Adrenal gland (tissue), 12 donors: Measurements from ENCODE around the gene MYO1E. TPM values are rescaled to one million over a fixed set of nuclear protein-coding genes. Genes with fewer than 3 reads are reported as not detected.

Source experiments
- DNase-seq, 7 donors: peaks; one replicate each; pipeline ENCODE4 v3.0.0-alpha.2; 2019 to 2020
- H3K27ac ChIP-seq, 5 donors: fragments of 200-600 bp; sonication (generic) in 4 of 5; 1 replicate in 3 of 5; 2 replicates in 2 of 5; pipeline versions ENCODE4 v1.5.1 to v1.8.0; 2016 to 2020; ENCODE audit warnings: mild to moderate bottlenecking in 1 of 5
- H3K27me3 ChIP-seq: fragments of 200-600 bp; 2 replicates; pipeline ENCODE4 v1.8.0; 2021
- H3K36me3 ChIP-seq, 2 donors: fragments of 200-600 bp; replicated peaks in 1 of 2; 1 replicate in 1 of 2; 2 replicates in 1 of 2; pipeline versions ENCODE4 v1.5.1 to v1.8.0; 2018 to 2022
- H3K4me1 ChIP-seq, 2 donors: fragments of 200-600 bp; replicated peaks in 1 of 2; 1 replicate in 1 of 2; 2 replicates in 1 of 2; pipeline versions ENCODE4 v1.5.1 to v1.8.0; 2018 to 2021
- H3K4me3 ChIP-seq, 4 donors: fragments of 200-600 bp; sonication (generic) in 3 of 4; one replicate each; pipeline ENCODE4 v1.5.1; 2016 to 2018
- H3K9me3 ChIP-seq, 3 donors: fragments of 200-600 bp; sonication (generic) in 1 of 3; replicated peaks in 1 of 3; 1 replicate in 2 of 3; 2 replicates in 1 of 3; pipeline versions ENCODE4 v1.5.1 to v1.8.0; 2016 to 2021
- CTCF ChIP-seq, 6 experiments: fragments of 450-650 bp in 4 of 6; fragments of 200-600 bp in 2 of 6; sonication (generic) in 1 of 6; IDR thresholded peaks; 1 replicate in 5 of 6; 2 replicates in 1 of 6; pipeline versions ENCODE4 v1.5.1 to v1.8.0; 2016 to 2021; ENCODE audit warnings: antibody characterized with exemption in 6 of 6, mild to moderate bottlenecking in 2 of 6, moderate library complexity in 1 of 6
- POLR2A ChIP-seq, 2 donors: fragments of 450-650 bp; IDR thresholded peaks; one replicate each; pipeline ENCODE4 v1.6.1; 2017; ENCODE audit warnings: antibody characterized with exemption in 2 of 2, mild to moderate bottlenecking in 2 of 2, moderate library complexity in 1 of 2
- WGBS, 4 donors: extraction: QIAGEN DNeasy Blood & Tissue Kit in 2 of 4; methylation state at CpG; one replicate each; pipeline versions ENCODE4 v1.1.5 to v1.1.7; 2013 to 2017; 5-methylcytosine and 5-hydroxymethylcytosine counted together
- intact Hi-C, 2 donors: fragments of 100-400 bp; cut with DNase I; formaldehyde crosslinking; loops; one replicate each; pipeline versions ENCODE4 v1.14.1 to v1.15.0; 2022 to 2023
- polyA plus RNA-seq, 3 donors: library from polyadenylated mRNA; stranded (reverse); fragments of 200-250 nt in 2 of 3; fragments of 350-450 nt in 1 of 3; fragmentation: Illumina TruSeq in 1 of 3; extraction: RNeasy Lipid Tissue Mini Kit (QIAGEN cat#74804) in 1 of 3; gene quantifications; one replicate each; pipeline ENCODE4 v1.2.3, GENCODE V29; 2013 to 2014
- total RNA-seq, 9 donors: library from RNA; depleted of rRNA in 4 of 9; stranded (reverse); fragments of >200 nt in 4 of 9; fragments of 120-200 nt in 1 of 9; fragmentation: NEBNext Ultra II Directional in 1 of 9; extraction: Animal tissue kit (Norgen Biotek cat#: 25700) in 1 of 9; gene quantifications; one replicate each; pipeline versions ENCODE4 v1.1.0 to v1.2.4, GENCODE V29; 2013 to 2023
- donor health status: healthy with polysubstance abuse.
- donor health status: Bipolar disorder and iron deficiency.
- donor health status: DM: yes; HTN: yes; CAD: no.
- donor health status: DM: no; HTN: no; CAD: no.
- donor health status: DM: no; HTN: no; CAD: no.
- donor health status: DM: yes; HTN: yes; CAD: no.

The MYO1E gene
- total and polyA plus RNA-seq, 12 donors = 11.9 to 50.8 (median 26.0) TPM

- H3K36me3 ChIP-seq = no peaks in the 10 kb centered on the region
- no peak overlapping the region for H3K4me3 ChIP-seq
- WGBS, 4 donors = 90 to 98% (median 95%) methylated on average over 3 of the region's 3 CpGs
- intact Hi-C loops = no loop called here
- H3K27ac ChIP-seq = no peak overlapping the region
- H3K9me3 ChIP-seq = no peaks in the 10 kb centered on the region
- TF ChIP-seq CTCF (IDR thresholded peaks at IDR 0.05) = no peak
- no peak for TF ChIP-seq POLR2A (IDR thresholded peaks at IDR 0.05)
- H3K4me1 ChIP-seq = no peaks in the 10 kb centered on the region
- DNase-seq = no peak
- H3K27me3 ChIP-seq = no peaks in the 10 kb centered on the region
Observed at GRCh38 chr15:59244337-59244736, 128.3 kb downstream of the MYO1E start.

- intact Hi-C loops = no loop called here
- Histone ChIP-seq H3K36me3 (no peaks in the 10 kb centered on the region), H3K27ac (no peak overlapping the region), H3K4me3 (no peak overlapping the region), H3K27me3 (no peaks in the 10 kb centered on the region), H3K9me3 (no peaks in the 10 kb centered on the region), H3K4me1 (no peaks in the 10 kb centered on the region)
- 85 to 92% (median 88%) methylated on average over 5 of the region's 5 CpGs for WGBS, 4 donors
- TF ChIP-seq CTCF (IDR thresholded peaks at IDR 0.05) (no peak), POLR2A (IDR thresholded peaks at IDR 0.05) (no peak)
- DNase-seq = no peak
Observed at GRCh38 chr15:59243622-59244021, 129.0 kb downstream of the MYO1E start.

DNA sequence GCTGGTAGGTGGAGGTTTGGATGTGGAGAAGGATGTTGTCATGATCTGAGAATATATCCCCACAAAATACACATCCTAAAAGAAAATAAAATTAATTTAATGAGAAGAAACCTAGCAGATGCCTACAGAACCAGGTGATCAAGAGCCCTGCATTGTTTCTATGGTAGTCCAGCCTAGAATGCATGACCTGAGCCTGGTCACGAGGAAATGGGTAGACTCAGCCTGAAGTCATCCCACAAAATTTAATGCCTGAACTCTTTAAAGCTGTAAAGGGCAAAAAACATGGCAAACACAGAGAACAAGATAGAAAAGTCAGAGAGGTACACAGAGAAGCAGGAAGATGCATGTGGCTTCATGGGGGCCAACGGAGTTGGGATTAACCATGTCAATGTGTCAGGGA, 130.0 kb downstream of the MYO1E start:
- WGBS, 4 donors = 91 to 96% (median 93%) methylated on average over 2 of the region's 2 CpGs
- Histone ChIP-seq H3K9me3 (no peaks in the 10 kb centered on the region), H3K27ac (no peak overlapping the region), H3K4me3 (no peak overlapping the region), H3K4me1 (no peaks in the 10 kb centered on the region), H3K36me3 (no peaks in the 10 kb centered on the region), H3K27me3 (no peaks in the 10 kb centered on the region)
- no peak for TF ChIP-seq CTCF (IDR thresholded peaks at IDR 0.05)
- no peak for TF ChIP-seq POLR2A (IDR thresholded peaks at IDR 0.05)
- intact Hi-C loops = no loop called here
- no peak for DNase-seq

DNA sequence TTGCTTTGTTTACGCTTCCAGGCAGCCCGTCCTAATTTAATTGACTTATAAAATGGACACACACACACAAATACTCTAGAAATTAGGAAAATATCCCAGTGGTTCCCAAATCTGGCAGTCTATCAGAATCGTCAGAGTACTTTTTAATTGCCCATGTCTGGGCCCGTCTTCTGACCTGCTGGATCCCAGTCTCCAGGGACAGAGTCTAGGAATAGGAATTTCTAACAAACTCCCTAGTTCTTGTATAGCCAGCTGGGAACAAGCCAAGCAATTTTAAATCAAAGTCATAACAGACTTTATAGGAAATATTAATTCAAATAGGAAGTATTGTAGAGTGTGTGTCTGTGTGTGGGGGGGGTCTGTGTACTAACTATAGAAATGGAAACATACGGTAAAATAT, 132.6 kb downstream of the MYO1E start:
- no peak for TF ChIP-seq CTCF (IDR thresholded peaks at IDR 0.05)
- no peak for TF ChIP-seq POLR2A (IDR thresholded peaks at IDR 0.05)
- Histone ChIP-seq H3K27ac (no peak overlapping the region), H3K36me3 (no peaks in the 10 kb centered on the region), H3K4me3 (no peak overlapping the region), H3K27me3 (no peaks in the 10 kb centered on the region), H3K9me3 (no peaks in the 10 kb centered on the region), H3K4me1 (peaks cover 0 to 5% of the 10 kb centered on the region in 2 donors)
- DNase-seq = no peak
- intact Hi-C loops = no loop called here
- 76 to 87% (median 81%) methylated on average over 5 of the region's 5 CpGs for WGBS, 4 donors
